ENCODE measurements around the gene EVI2B. TPM values are rescaled to one million over a fixed set of nuclear protein-coding genes. Genes with fewer than 3 reads are reported as not detected.
"Not testable (repeated sequence)": the region's sequence is repeated elsewhere in the genome, so short reads cannot be mapped to it uniquely, and the experiment has no call there.

EVI2B gene
- 0.66 TPM for total RNA-seq
- polyA plus RNA-seq (ENCODE audit: insufficient read depth in 1 of 8, insufficient read length in 8 of 8, low replicate concordance in 1 of 8) = 1 to 10 TPM; 1.2 to 3.8 (median 2.5) TPM
- long read RNA-seq, donor 1 = 0 reads
- long read RNA-seq, donor 2, partial matches to known transcripts = 0 of 1 reads
- long read RNA-seq, donor 2, other reads (novel, unspliced or antisense) = 0 of 1 reads
- long read RNA-seq, donor 3 = 0 reads
- long read RNA-seq, donor 4, partial matches to known transcripts = 0 of 2 reads
- long read RNA-seq, donor 4, other reads (novel, unspliced or antisense) = 0 of 2 reads
- long read RNA-seq, donor 5, partial matches to known transcripts = 0 of 2 reads
- long read RNA-seq, donor 5, other reads (novel, unspliced or antisense) = 0 of 2 reads
- long read RNA-seq, donor 6 = 0 reads
- long read RNA-seq, donor 7, partial matches to known transcripts = 0 of 3 reads
- long read RNA-seq, donor 7, other reads (novel, unspliced or antisense) = 0 of 3 reads
- long read RNA-seq, donor 8, partial matches to known transcripts = 0 of 1 reads
- long read RNA-seq, donor 8, other reads (novel, unspliced or antisense) = 0 of 1 reads
- long read RNA-seq, donor 9, partial matches to known transcripts = 0 of 2 reads
- long read RNA-seq, donor 9, other reads (novel, unspliced or antisense) = 0 of 2 reads
- long read RNA-seq, donor 10, partial matches to known transcripts = 0 of 2 reads
- long read RNA-seq, donor 10, other reads (novel, unspliced or antisense) = 0 of 2 reads
- long read RNA-seq, donor 11 = 0 reads

- Histone ChIP-seq H3K9me3 (replicated peaks; ENCODE audit: control insufficient read depth, low read depth, low read length) (no peaks in the 10 kb centered on the region), H3K27me3 (ENCODE audit: control insufficient read depth, insufficient read depth, low read length) (no peaks in the 10 kb centered on the region), H3K4me1 (ENCODE audit: control insufficient read depth, insufficient read depth, low read length) (no peaks in the 10 kb centered on the region), H3K4me3 (ENCODE audit: low read length) (no peak within 1 kb of the TSS), H3K27ac (ENCODE audit: low read length) (no peak within 1 kb of the TSS), H3K36me3 (ENCODE audit: control insufficient read depth, insufficient read depth, low read length) (peaks cover 2% of the 10 kb centered on the region)
- DNase-seq = peak; percentile 53
- WGBS (ENCODE audit: insufficient coverage) = no CpG with 5 or more reads among the region's 3 CpGs
Observed at GRCh38 chr17:31313982-31314781, at the start of gene EVI2B. TSS of gene EVI2B (minus strand) at chr17:31314054. CDS start at chr17:31305609, 8,445 bp downstream.

DNA sequence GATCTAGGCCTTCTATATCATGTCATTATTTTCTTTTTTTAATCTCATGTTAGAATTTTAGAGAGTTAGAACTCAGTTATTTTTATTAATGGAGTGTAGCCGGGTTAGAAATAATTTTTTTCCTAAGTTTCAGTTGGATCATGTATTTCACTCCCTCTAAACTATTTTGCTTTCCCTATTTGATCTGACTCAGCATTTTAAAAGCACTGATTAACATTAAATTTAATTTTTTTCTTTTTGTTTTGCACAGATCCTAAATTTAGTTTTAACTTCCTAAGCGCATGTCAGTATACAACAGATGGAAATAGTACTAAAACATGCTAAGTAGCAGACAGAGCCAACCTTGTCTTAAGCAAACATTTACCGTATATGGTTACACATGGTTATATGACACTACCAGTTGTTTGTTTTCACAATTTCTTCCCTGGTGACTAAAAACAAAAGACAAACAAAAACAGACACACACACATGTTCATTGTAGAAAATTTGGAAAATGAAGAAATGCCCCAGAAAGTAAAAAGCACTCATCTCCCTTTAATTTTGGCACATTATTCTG, 44.1 kb upstream of the EVI2B start:
- no peak for DNase-seq
- no peaks in the 10 kb centered on the region for H3K27me3 ChIP-seq (ENCODE audit: control insufficient read depth, insufficient read depth, low read length)
- no peaks in the 10 kb centered on the region for H3K9me3 ChIP-seq (replicated peaks; ENCODE audit: control insufficient read depth, low read depth, low read length)
- H3K36me3 ChIP-seq (ENCODE audit: control insufficient read depth, insufficient read depth, low read length) = peaks cover 12% of the 10 kb centered on the region
- H3K4me3 ChIP-seq (ENCODE audit: low read length) = no peak overlapping the region
- no peak overlapping the region for H3K27ac ChIP-seq (ENCODE audit: low read length)
- WGBS (ENCODE audit: insufficient coverage) = no CpG with 5 or more reads among the region's 3 CpGs
- H3K4me1 ChIP-seq (ENCODE audit: control insufficient read depth, insufficient read depth, low read length) = no peaks in the 10 kb centered on the region

DNA sequence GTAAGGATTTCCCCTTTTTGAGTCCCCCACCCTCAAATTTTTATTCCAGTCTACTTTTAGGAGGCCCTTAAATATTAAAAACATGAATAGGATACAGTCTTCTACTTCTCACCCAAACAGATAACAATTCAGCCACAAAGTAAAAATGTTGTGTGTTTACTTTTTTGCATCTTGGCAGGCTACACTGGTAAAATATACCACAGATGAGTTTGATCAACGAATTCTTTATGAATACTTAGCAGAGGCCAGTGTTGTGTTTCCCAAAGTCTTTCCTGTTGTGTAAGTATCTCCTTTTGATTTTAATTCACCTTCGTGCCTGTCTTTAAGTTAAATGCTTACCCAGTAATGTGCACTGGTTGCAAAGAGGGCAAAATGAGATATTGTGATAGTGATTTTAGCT, 43.2 kb upstream of the EVI2B start:
- H3K36me3 ChIP-seq (ENCODE audit: control insufficient read depth, insufficient read depth, low read length) = peaks cover 11% of the 10 kb centered on the region
- H3K4me1 ChIP-seq (ENCODE audit: control insufficient read depth, insufficient read depth, low read length) = no peaks in the 10 kb centered on the region
- WGBS (ENCODE audit: insufficient coverage) = no CpG with 5 or more reads among the region's 2 CpGs
- no peaks in the 10 kb centered on the region for H3K9me3 ChIP-seq (replicated peaks; ENCODE audit: control insufficient read depth, low read depth, low read length)
- no peak overlapping the region for H3K27ac ChIP-seq (ENCODE audit: low read length)
- H3K27me3 ChIP-seq (ENCODE audit: control insufficient read depth, insufficient read depth, low read length) = no peaks in the 10 kb centered on the region
- no peak overlapping the region for H3K4me3 ChIP-seq (ENCODE audit: low read length)
- no peak for DNase-seq

DNA sequence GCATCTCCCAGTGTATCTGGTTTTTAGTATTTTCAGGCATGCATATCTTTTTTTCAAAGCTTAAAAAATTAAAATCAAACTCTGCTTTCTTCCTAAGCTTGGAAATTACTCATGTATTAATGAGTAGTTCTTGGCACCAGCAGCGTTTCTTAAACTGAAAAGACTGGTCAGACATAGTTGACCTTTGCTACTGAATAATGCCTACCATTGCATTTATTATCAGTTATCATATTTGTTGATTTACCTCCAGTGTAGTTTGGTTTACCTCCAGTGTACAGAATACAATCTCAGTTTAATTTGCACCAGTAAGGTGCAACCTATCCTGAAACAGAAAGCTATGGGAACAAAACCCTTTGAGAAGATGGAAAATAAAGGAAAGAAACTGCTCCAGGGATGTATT, 42.1 kb upstream of the EVI2B start:
- Histone ChIP-seq H3K36me3 (ENCODE audit: control insufficient read depth, insufficient read depth, low read length) (peaks cover 9% of the 10 kb centered on the region), H3K4me3 (ENCODE audit: low read length) (no peak overlapping the region), H3K9me3 (replicated peaks; ENCODE audit: control insufficient read depth, low read depth, low read length) (no peaks in the 10 kb centered on the region), H3K27me3 (ENCODE audit: control insufficient read depth, insufficient read depth, low read length) (no peaks in the 10 kb centered on the region), H3K4me1 (ENCODE audit: control insufficient read depth, insufficient read depth, low read length) (no peaks in the 10 kb centered on the region), H3K27ac (ENCODE audit: low read length) (no peak overlapping the region)
- WGBS (ENCODE audit: insufficient coverage) = no CpG with 5 or more reads among the region's 1 CpG
- DNase-seq = no peak

DNA sequence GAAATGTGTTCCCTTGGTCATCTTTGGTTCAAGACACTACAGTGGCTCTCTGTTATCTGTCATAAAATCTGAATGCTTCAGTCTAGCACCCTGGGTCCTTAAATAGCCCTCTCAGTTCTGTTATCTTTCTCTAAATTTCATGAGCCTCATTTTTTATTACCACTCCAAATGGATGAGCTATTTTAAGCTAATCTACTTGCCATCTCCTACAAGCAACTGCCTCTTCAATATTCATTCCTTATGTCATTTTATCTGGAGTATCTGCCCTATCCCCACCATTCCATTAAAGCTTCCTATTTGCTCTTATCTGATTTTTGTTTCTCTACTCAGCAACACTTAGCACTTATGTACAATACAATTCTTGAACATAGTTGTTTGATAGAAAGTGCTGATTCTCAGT, 35.6 kb upstream of the EVI2B start:
- H3K4me3 ChIP-seq (ENCODE audit: low read length) = no peak overlapping the region
- no peaks in the 10 kb centered on the region for H3K27me3 ChIP-seq (ENCODE audit: control insufficient read depth, insufficient read depth, low read length)
- H3K36me3 ChIP-seq (ENCODE audit: control insufficient read depth, insufficient read depth, low read length) = peaks cover 6% of the 10 kb centered on the region
- no peaks in the 10 kb centered on the region for H3K4me1 ChIP-seq (ENCODE audit: control insufficient read depth, insufficient read depth, low read length)
- no peak overlapping the region for H3K27ac ChIP-seq (ENCODE audit: low read length)
- H3K9me3 ChIP-seq (replicated peaks; ENCODE audit: control insufficient read depth, low read depth, low read length) = no peaks in the 10 kb centered on the region
- no peak for DNase-seq

DNA sequence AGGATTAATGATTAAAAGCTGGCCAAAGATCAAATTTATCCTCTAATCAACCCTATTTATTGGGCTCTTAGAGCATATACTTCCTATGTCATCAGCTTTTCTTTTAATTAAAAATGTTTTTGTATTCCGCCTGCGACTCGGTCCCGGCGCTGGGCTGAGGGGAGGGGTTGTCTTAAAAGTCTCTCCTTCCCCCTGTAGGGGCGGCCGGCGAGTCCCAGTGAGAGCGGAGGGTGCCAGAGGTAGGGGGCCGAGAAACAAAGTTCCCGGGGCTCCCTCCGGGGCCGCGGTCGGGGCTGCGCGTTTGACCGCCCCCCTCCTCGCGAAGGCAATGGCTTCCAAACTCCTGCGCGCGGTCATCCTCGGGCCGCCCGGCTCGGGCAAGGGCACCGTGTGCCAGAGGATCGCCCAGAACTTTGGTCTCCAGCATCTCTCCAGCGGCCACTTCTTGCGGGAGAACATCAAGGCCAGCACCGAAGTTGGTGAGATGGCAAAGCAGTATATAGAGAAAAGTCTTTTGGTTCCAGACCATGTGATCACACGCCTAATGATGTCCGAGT, 31.4 kb upstream of the EVI2B start:
- DNase-seq; H3K27ac ChIP-seq (ENCODE audit: low read length); H3K4me3 ChIP-seq (ENCODE audit: low read length); H3K27me3 ChIP-seq (ENCODE audit: control insufficient read depth, insufficient read depth, low read length); H3K9me3 ChIP-seq (replicated peaks; ENCODE audit: control insufficient read depth, low read depth, low read length); H3K4me1 ChIP-seq (ENCODE audit: control insufficient read depth, insufficient read depth, low read length): not testable (repeated sequence)
- peaks cover 12% of the 10 kb centered on the region for H3K36me3 ChIP-seq (ENCODE audit: control insufficient read depth, insufficient read depth, low read length)
- no CpG with 5 or more reads among the region's 34 CpGs for WGBS (ENCODE audit: insufficient coverage)

GRCh38 chr17:31339906-31340661, 26.2 kb upstream of the EVI2B start:
- no peak overlapping the region for H3K27ac ChIP-seq (ENCODE audit: low read length)
- no peak for DNase-seq
- no CpG with 5 or more reads among the region's 6 CpGs for WGBS (ENCODE audit: insufficient coverage)

GRCh38 chr17:31329221-31329620, 15.4 kb upstream of the EVI2B start:
- Histone ChIP-seq H3K27ac (ENCODE audit: low read length) (no peak overlapping the region), H3K27me3 (ENCODE audit: control insufficient read depth, insufficient read depth, low read length) (no peaks in the 10 kb centered on the region), H3K36me3 (ENCODE audit: control insufficient read depth, insufficient read depth, low read length) (peaks cover 17% of the 10 kb centered on the region), H3K4me3 (ENCODE audit: low read length) (no peak overlapping the region), H3K4me1 (ENCODE audit: control insufficient read depth, insufficient read depth, low read length) (no peaks in the 10 kb centered on the region), H3K9me3 (replicated peaks; ENCODE audit: control insufficient read depth, low read depth, low read length) (no peaks in the 10 kb centered on the region)
- no peak for DNase-seq

More at GRCh38 chr17:31339906-31340661, 26.2 kb upstream of the EVI2B start:
- Histone ChIP-seq H3K4me1 (ENCODE audit: control insufficient read depth, insufficient read depth, low read length) (no peaks in the 10 kb centered on the region), H3K9me3 (replicated peaks; ENCODE audit: control insufficient read depth, low read depth, low read length) (no peaks in the 10 kb centered on the region), H3K27me3 (ENCODE audit: control insufficient read depth, insufficient read depth, low read length) (no peaks in the 10 kb centered on the region), H3K36me3 (ENCODE audit: control insufficient read depth, insufficient read depth, low read length) (peaks cover 20% of the 10 kb centered on the region), H3K4me3 (ENCODE audit: low read length) (no peak overlapping the region)

GRCh38 chr17:31328160-31328535, 14.3 kb upstream of the EVI2B start:
- no peak overlapping the region for H3K27ac ChIP-seq (ENCODE audit: low read length)
- peaks cover 17% of the 10 kb centered on the region for H3K36me3 ChIP-seq (ENCODE audit: control insufficient read depth, insufficient read depth, low read length)
- no peak for DNase-seq
- H3K4me1 ChIP-seq (ENCODE audit: control insufficient read depth, insufficient read depth, low read length) = no peaks in the 10 kb centered on the region
- H3K27me3 ChIP-seq (ENCODE audit: control insufficient read depth, insufficient read depth, low read length) = no peaks in the 10 kb centered on the region
- H3K4me3 ChIP-seq (ENCODE audit: low read length) = no peak overlapping the region
- no peaks in the 10 kb centered on the region for H3K9me3 ChIP-seq (replicated peaks; ENCODE audit: control insufficient read depth, low read depth, low read length)
